ENCODE data around the gene DEPDC1.

DEPDC1 gene, protein sequence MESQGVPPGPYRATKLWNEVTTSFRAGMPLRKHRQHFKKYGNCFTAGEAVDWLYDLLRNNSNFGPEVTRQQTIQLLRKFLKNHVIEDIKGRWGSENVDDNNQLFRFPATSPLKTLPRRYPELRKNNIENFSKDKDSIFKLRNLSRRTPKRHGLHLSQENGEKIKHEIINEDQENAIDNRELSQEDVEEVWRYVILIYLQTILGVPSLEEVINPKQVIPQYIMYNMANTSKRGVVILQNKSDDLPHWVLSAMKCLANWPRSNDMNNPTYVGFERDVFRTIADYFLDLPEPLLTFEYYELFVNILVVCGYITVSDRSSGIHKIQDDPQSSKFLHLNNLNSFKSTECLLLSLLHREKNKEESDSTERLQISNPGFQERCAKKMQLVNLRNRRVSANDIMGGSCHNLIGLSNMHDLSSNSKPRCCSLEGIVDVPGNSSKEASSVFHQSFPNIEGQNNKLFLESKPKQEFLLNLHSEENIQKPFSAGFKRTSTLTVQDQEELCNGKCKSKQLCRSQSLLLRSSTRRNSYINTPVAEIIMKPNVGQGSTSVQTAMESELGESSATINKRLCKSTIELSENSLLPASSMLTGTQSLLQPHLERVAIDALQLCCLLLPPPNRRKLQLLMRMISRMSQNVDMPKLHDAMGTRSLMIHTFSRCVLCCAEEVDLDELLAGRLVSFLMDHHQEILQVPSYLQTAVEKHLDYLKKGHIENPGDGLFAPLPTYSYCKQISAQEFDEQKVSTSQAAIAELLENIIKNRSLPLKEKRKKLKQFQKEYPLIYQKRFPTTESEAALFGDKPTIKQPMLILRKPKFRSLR

DNA sequence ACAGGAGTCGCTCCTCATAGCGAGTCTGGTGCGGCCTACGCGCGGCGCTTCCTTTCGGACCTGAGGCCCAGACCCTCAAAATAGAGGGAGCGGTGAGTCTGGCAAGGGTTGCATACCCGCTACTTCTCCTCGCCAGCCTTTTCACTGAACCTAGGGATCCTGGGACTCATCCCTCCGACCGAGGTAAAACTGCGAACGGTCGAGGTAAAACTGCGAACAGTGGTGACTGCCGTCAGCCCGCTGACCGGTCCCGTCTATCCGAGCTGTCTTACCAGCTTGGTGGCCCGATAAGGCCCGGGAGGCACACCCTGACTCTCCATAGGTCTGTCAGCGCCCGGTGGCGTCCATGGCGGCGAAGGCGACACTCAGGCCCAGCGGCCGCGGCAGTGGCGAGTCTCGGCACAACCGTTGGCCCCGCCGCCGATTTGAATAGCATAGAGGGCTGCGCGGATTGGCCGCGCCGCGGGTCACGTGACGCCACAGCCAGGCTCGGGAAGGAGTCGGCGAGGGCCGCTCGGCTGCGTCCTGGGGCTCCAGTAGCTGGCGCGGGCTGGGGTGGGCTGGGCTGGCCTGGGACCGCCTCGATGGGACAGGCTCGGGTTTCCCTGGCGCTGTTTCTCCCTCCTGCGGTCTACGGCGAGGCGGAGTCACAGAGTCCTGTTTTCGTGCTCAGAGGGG is at the start of gene DEPDC1:
DEPDC1 (minus strand) TSS at position 403 of the 678 bp plus-strand sequence; CDS start at position 320, 83 bp downstream.
- H3K4me3 ChIP-seq (ENCODE audit: low read length): peak within 1 kb of the TSS; percentile 89
- DNase-seq (ENCODE audit: low read depth): peak; percentile 95
- TF ChIP-seq, protein P1, sequence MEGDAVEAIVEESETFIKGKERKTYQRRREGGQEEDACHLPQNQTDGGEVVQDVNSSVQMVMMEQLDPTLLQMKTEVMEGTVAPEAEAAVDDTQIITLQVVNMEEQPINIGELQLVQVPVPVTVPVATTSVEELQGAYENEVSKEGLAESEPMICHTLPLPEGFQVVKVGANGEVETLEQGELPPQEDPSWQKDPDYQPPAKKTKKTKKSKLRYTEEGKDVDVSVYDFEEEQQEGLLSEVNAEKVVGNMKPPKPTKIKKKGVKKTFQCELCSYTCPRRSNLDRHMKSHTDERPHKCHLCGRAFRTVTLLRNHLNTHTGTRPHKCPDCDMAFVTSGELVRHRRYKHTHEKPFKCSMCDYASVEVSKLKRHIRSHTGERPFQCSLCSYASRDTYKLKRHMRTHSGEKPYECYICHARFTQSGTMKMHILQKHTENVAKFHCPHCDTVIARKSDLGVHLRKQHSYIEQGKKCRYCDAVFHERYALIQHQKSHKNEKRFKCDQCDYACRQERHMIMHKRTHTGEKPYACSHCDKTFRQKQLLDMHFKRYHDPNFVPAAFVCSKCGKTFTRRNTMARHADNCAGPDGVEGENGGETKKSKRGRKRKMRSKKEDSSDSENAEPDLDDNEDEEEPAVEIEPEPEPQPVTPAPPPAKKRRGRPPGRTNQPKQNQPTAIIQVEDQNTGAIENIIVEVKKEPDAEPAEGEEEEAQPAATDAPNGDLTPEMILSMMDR (IDR thresholded peaks at IDR 0.05; ENCODE audit: insufficient read depth, low read depth, low read length, missing control alignments): no peak

DNA sequence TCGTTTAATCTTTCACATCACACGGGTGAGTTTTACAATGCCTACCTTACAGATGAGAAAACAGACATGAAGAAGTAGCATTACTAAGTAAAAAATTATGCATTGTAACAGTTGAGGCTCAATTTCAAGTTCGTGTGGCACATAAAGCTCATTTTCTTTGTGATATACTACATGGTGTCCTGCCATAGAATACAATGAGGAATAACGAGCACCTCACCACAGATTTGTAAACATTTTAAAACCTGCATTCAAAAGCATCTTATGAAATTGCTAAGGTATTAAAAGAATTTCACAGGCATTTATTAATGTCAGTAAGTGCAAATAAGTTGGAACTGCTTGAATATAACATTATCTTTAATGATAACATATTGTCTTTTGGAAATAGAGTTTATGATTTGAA is 47.8 kb upstream of the DEPDC1 start:
- TF ChIP-seq, protein P1 (IDR thresholded peaks at IDR 0.05; ENCODE audit: insufficient read depth, low read depth, low read length, missing control alignments): no peak
- no peak for DNase-seq (ENCODE audit: low read depth)
- H3K4me3 ChIP-seq (ENCODE audit: low read length): no peak overlapping the region

DNA sequence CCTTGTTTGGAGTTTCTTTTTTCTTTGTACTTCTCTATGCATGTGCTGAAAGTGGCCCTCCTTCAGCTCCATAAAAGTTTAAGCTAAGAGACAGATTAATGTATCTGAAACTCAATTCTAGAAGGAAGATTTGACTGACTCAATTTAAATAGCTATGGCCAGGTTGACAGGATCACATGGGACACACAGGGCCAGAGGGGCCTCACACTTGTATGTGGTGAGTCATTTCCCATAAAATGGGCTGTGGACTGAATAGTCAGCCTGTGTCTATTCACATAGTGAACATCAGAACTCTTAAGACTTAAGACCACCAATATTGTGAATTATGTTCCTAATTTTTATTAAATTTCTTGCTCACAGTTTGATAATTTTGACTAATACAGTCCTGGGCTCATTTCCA is 45.7 kb upstream of the DEPDC1 start:
- TF ChIP-seq, protein P1 (IDR thresholded peaks at IDR 0.05; ENCODE audit: insufficient read depth, low read depth, low read length, missing control alignments): no peak
- DNase-seq (ENCODE audit: low read depth): peak; percentile 20
- H3K4me3 ChIP-seq (ENCODE audit: low read length): no peak overlapping the region

DNA sequence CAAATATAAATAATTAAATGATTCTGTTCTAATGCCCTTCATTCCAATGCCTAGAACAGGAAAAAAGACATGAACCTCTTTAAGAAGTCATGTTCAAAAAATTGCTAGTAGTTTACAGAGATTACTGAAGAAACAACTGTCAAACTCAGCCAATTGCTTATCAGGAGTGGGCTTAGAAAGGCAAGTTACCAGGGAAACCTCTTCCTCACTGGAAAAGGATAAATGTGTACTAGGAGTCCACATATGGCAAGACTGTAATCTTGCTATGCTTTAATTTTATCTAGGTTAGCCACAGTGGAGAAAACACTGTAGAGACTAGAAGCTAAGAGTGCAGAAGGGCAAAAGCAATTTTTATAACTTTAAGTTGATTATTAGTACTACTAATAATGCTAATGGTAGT is 42.1 kb upstream of the DEPDC1 start:
- no peak for DNase-seq (ENCODE audit: low read depth)
- no peak overlapping the region for H3K4me3 ChIP-seq (ENCODE audit: low read length)
- TF ChIP-seq, protein P1 (IDR thresholded peaks at IDR 0.05; ENCODE audit: insufficient read depth, low read depth, low read length, missing control alignments): no peak

DNA sequence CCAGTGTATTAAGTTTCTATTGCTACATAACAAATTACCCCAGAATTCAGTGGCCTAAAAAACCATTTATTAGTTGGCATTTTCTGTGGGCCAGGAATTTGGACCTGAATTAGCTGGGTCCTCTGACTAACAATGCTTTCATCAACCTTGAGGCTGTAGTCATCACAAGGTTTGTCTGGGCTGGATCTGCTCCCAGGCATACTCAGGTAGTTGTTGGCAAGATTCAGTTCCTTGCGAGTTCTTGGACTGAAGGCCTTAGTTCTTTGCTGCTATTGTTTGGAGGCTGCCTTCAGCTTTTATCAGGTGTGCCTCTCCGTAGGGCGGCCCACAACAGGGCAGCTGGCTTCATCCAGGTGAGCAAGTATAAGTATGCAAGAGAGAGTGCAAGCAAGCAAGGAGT is 31.4 kb upstream of the DEPDC1 start:
- peak; percentile 88 for DNase-seq (ENCODE audit: low read depth)
- TF ChIP-seq, protein P1 (IDR thresholded peaks at IDR 0.05; ENCODE audit: insufficient read depth, low read depth, low read length, missing control alignments): no peak
- no peak overlapping the region for H3K4me3 ChIP-seq (ENCODE audit: low read length)

DNA sequence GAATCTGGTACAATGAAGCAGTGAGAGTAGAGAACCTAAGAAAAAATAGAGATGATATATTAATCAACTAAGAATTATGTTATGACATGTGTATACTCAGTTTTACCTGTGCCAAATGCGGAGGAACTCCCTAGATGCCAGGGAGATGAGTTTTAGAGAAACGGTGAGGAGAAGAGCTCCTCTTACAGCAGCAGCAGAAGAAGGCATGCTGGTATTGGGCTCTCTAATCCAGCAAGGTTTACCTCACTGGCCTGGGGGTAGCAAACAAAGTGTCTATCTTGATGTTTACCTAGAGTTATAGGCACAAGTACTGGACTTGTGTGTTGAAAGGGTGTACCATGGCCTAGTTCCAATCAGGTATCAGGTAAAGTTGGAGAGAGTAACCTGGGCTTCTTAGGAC is 28.9 kb upstream of the DEPDC1 start:
- H3K4me3 ChIP-seq (ENCODE audit: low read length): no peak overlapping the region
- TF ChIP-seq, protein P1 (IDR thresholded peaks at IDR 0.05; ENCODE audit: insufficient read depth, low read depth, low read length, missing control alignments): no peak
- peak; percentile 51 for DNase-seq (ENCODE audit: low read depth)
